Measurements from ENCODE around the gene ADAM22. TPM values are rescaled to one million over a fixed set of nuclear protein-coding genes. Genes with fewer than 3 reads are reported as not detected.

ADAM22 gene
- total RNA-seq, 1 experiment from 2014 or later: 10.0 TPM

DNA sequence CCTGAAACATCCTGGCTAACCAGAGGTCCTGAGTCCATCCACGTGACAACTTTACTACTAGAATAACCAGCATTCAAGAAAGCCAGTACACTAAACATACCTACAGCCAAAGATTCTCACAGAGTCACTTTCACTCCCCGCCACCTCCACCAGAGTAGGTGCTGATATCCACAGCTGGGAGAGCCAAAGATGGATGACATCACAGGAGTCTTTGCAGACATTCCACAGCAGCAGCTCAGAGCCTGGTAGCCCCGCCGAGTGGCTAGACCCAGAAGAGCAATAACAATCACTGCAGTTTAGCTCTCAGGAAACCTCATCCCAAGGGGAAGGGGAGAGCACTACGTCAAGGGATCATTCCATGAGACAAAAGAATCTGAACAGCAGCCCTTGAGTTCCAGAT is 13.5 kb upstream of the ADAM22 start:
- no peak overlapping the region for H3K9ac ChIP-seq (ENCODE audit: low read length)
- no peaks in the 10 kb centered on the region for H3K4me1 ChIP-seq (ENCODE audit: control insufficient read depth in 1 of 2, insufficient read depth in 2 of 2, low read length in 2 of 2)
- ATAC-seq (no peak; the same call in 1 of the 2 replicates), DNase-seq (ENCODE audit: low read depth, low spot score) (no peak)
- no peaks in the 10 kb centered on the region for H3K79me2 ChIP-seq (ENCODE audit: insufficient read depth, low read length)
- intact Hi-C loops (cut with micrococcal nuclease): no loop called here
- no peak overlapping the region for H3K27ac ChIP-seq (ENCODE audit: low read depth, low read length)
- H2AFZ ChIP-seq (ENCODE audit: low read depth, low read length, poor library complexity, severe bottlenecking): no peak overlapping the region
- H3K36me3 ChIP-seq (ENCODE audit: control insufficient read depth in 1 of 2, insufficient read depth in 2 of 2, low read length in 2 of 2): no peaks in the 10 kb centered on the region
- ChIA-PET POLR2A (interaction anchor here (1.3 kb wide), 1 partner anchor 14 kb away, joined by 4 read pairs; the partner anchor contains the start of gene ADAM22), CTCF (no interaction called here), RAD21 (ENCODE audit: low non-redundant PET in 1 of 2, low total read pairs in 2 of 2, uncharacterized antibody in 2 of 2, unreplicated experiment in 2 of 2) (no interaction called here)
- H3K4me3 ChIP-seq (replicated peaks in 1 of 2; ENCODE audit: low read depth in 1 of 2, low read length in 2 of 2): no peak overlapping the region
- no peaks in the 10 kb centered on the region for H4K20me1 ChIP-seq (ENCODE audit: insufficient read depth)
- H3K4me2 ChIP-seq (ENCODE audit: low read length): no peak overlapping the region
- BruUV-seq (replicated peaks): no TSS peak
- no peaks in the 10 kb centered on the region for H3K27me3 ChIP-seq (ENCODE audit: insufficient read depth, low read length)
- H3K9me3 ChIP-seq (ENCODE audit: control insufficient read depth in 1 of 2, insufficient read depth in 1 of 2, low read depth in 1 of 2, low read length in 2 of 2): no peaks in the 10 kb centered on the region
- H3K9me2 ChIP-seq (ENCODE audit: insufficient read depth): no peaks in the 10 kb centered on the region
- TF ChIP-seq CBX3 (IDR thresholded peaks at IDR 0.05; ENCODE audit: low read depth) (no peak), EGR1 (IDR thresholded peaks at IDR 0.05; ENCODE audit: low read depth) (no peak), SP1 (IDR thresholded peaks at IDR 0.05; ENCODE audit: low read depth) (no peak), ELF1 (IDR thresholded peaks at IDR 0.05; ENCODE audit: borderline replicate concordance, low read depth) (no peak), MAX (IDR thresholded peaks at IDR 0.05) (no peak), ATF3 (IDR thresholded peaks at IDR 0.05) (no peak), TCF7L2 (IDR thresholded peaks at IDR 0.05; ENCODE audit: borderline replicate concordance, extremely low read depth, insufficient read depth, insufficient read length) (no peak), FOSL1 (IDR thresholded peaks at IDR 0.05; ENCODE audit: low read depth) (no peak), POLR2A (IDR thresholded peaks at IDR 0.05; ENCODE audit: borderline replicate concordance, extremely low read depth, insufficient read depth, insufficient read length) (no peak), ZNF274 (IDR thresholded peaks at IDR 0.05; ENCODE audit: low read depth, low read length) (no peak), RAD21 (IDR thresholded peaks at IDR 0.05; ENCODE audit: low read depth) (no peak), EZH2 (IDR thresholded peaks at IDR 0.05) (no peak), EZH2phosphoT487 (IDR thresholded peaks at IDR 0.05; ENCODE audit: borderline replicate concordance) (no peak), SRF (IDR thresholded peaks at IDR 0.05; ENCODE audit: low read depth) (no peak), YY1 (IDR thresholded peaks at IDR 0.05; ENCODE audit: extremely low read depth, insufficient replicate concordance, low read depth, low read length) (no peak)
- TF ChIP-seq, protein P1, sequence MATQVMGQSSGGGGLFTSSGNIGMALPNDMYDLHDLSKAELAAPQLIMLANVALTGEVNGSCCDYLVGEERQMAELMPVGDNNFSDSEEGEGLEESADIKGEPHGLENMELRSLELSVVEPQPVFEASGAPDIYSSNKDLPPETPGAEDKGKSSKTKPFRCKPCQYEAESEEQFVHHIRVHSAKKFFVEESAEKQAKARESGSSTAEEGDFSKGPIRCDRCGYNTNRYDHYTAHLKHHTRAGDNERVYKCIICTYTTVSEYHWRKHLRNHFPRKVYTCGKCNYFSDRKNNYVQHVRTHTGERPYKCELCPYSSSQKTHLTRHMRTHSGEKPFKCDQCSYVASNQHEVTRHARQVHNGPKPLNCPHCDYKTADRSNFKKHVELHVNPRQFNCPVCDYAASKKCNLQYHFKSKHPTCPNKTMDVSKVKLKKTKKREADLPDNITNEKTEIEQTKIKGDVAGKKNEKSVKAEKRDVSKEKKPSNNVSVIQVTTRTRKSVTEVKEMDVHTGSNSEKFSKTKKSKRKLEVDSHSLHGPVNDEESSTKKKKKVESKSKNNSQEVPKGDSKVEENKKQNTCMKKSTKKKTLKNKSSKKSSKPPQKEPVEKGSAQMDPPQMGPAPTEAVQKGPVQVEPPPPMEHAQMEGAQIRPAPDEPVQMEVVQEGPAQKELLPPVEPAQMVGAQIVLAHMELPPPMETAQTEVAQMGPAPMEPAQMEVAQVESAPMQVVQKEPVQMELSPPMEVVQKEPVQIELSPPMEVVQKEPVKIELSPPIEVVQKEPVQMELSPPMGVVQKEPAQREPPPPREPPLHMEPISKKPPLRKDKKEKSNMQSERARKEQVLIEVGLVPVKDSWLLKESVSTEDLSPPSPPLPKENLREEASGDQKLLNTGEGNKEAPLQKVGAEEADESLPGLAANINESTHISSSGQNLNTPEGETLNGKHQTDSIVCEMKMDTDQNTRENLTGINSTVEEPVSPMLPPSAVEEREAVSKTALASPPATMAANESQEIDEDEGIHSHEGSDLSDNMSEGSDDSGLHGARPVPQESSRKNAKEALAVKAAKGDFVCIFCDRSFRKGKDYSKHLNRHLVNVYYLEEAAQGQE (IDR thresholded peaks at IDR 0.05; ENCODE audit: low read depth): no peak
- TF ChIP-seq, protein P2, sequence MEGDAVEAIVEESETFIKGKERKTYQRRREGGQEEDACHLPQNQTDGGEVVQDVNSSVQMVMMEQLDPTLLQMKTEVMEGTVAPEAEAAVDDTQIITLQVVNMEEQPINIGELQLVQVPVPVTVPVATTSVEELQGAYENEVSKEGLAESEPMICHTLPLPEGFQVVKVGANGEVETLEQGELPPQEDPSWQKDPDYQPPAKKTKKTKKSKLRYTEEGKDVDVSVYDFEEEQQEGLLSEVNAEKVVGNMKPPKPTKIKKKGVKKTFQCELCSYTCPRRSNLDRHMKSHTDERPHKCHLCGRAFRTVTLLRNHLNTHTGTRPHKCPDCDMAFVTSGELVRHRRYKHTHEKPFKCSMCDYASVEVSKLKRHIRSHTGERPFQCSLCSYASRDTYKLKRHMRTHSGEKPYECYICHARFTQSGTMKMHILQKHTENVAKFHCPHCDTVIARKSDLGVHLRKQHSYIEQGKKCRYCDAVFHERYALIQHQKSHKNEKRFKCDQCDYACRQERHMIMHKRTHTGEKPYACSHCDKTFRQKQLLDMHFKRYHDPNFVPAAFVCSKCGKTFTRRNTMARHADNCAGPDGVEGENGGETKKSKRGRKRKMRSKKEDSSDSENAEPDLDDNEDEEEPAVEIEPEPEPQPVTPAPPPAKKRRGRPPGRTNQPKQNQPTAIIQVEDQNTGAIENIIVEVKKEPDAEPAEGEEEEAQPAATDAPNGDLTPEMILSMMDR (IDR thresholded peaks at IDR 0.05 in 2 of 3, conservative IDR thresholded peaks at IDR 0.05 in 1 of 3; ENCODE audit: borderline replicate concordance in 1 of 3, insufficient read depth in 1 of 3, low read depth in 2 of 3, low read length in 2 of 3): no peak
